HG03280 (cell line): ENCODE data around the gene CUL9.

ENCODE experiments used
- ATAC-seq: cut with Tn5 transposase; IDR thresholded peaks from one replicate; pipeline ENCODE4 v1.9.1; 2021; ENCODE audit warnings: mild to moderate bottlenecking, moderate library complexity; ENCODE audit not compliant: unreplicated experiment

The CUL9 gene

GRCh38 chr6:43269273-43270007 is 87.4 kb downstream of the CUL9 start:
- no peak for ATAC-seq

- ATAC-seq, result no peak
Observed at GRCh38 chr6:43271103-43271815, 89.3 kb downstream of the CUL9 start.

- no peak for ATAC-seq
Observed at GRCh38 chr6:43271944-43272343, 89.9 kb downstream of the CUL9 start.

- no peak for ATAC-seq
Observed at GRCh38 chr6:43273707-43274106, 91.7 kb downstream of the CUL9 start.
